CD4-positive, alpha-beta T cell treated with Interferon alpha-2 for 1 hour (primary cell): ENCODE measurements around the gene MED17.
"Not testable (repeated sequence)": the region's sequence is repeated elsewhere in the genome, so short reads cannot be mapped to it uniquely, and the experiment has no call there.

Source experiments
- DNase-seq, 2 donors: peaks; one replicate each; pipeline ENCODE4 v3.0.0-alpha.2; 2020 to 2022

Gene MED17, protein sequence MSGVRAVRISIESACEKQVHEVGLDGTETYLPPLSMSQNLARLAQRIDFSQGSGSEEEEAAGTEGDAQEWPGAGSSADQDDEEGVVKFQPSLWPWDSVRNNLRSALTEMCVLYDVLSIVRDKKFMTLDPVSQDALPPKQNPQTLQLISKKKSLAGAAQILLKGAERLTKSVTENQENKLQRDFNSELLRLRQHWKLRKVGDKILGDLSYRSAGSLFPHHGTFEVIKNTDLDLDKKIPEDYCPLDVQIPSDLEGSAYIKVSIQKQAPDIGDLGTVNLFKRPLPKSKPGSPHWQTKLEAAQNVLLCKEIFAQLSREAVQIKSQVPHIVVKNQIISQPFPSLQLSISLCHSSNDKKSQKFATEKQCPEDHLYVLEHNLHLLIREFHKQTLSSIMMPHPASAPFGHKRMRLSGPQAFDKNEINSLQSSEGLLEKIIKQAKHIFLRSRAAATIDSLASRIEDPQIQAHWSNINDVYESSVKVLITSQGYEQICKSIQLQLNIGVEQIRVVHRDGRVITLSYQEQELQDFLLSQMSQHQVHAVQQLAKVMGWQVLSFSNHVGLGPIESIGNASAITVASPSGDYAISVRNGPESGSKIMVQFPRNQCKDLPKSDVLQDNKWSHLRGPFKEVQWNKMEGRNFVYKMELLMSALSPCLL

DNA sequence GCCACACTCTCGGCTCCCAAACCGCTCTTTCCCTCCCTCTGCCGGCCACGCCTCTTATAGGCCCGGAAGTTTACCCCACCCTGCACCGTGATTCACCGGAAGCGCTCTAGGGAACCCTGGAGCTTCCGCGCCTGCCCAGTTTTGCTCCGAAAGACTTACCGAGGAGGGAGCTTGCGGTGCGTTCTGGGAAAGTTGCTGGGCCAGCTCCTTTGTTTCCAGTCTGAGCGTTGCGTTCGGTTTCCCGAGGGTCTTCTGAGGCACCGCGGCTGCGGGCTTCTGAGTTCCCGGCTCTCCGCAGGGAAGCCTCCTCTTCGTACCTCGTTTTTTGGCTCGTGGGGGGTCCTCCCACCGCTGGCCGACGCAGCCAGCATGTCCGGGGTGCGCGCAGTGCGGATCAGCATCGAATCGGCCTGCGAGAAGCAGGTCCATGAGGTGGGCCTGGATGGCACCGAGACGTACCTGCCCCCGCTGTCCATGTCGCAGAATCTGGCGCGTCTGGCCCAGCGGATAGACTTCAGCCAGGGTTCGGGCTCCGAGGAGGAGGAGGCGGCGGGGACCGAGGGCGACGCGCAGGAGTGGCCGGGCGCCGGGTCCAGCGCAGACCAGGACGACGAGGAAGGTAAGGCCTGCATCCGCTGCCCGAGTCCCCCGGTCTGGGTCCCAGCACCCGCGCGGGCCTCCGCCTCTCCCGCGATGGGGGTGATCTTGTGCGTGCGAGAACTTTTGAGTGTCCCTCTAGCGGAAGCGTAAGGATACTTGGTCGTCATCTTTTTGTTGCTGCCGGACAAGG lies at the start of gene MED17:
TSS of gene MED17 (plus strand) at position 138 of the 790 bp plus-strand sequence. CDS start at position 370, 232 bp downstream.
- DNase-seq = peak; percentile 85 to 88

DNA sequence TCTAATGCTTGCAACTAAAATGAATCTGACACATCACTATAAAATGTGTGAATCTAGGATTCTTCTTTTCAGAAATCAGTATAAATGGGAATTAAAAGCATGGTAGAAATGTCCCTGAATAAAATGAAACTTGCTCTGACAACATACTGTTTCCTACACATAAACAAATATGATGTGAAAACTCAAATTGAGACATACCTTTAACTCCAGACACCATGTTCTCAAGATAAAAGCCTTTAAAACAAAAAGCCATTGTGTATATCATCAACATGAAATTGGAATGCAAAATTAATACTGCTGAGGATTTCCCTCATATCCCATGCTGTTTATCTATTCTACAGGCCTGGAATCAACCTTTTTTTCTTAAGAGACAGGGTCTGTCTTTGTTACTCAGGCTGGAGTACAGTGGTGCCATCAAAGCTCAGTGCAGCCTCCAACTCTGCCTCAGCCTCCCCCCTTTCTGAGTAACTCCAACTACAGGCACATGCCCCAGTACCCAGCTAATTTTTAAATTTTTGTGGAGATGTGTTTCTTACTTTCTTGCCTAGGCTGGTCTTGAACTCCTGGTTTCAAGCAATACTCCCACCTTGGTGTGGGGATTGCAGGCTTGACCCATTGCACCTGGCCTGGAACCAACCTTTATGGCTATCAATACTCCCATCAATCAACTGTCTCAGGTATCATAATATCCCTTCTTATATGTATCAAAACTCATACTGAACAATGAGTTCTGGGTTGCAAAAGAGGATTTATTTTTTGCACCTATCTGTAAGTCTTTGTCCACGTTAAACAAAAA lies 49.5 kb upstream of the MED17 start:
- DNase-seq = no peak

DNA sequence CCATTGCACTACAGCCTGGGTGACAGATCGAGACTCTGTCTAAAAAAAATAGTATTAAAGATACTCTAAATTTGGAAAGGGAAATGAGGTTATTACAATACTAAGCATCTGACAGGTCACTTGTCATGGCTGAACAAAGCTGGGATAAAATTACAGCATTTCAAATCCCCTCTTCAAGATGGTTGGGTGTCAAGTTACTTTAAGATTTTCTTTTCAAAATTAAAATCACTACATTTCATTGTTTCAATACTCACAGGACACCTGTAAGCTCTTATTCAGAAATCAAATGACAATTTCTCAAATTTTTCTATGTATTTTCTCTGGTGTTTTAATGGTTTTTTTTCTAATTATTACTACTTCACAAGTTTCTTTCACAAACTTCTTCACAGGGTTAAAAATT lies 48.5 kb upstream of the MED17 start:
- no peak for DNase-seq

DNA sequence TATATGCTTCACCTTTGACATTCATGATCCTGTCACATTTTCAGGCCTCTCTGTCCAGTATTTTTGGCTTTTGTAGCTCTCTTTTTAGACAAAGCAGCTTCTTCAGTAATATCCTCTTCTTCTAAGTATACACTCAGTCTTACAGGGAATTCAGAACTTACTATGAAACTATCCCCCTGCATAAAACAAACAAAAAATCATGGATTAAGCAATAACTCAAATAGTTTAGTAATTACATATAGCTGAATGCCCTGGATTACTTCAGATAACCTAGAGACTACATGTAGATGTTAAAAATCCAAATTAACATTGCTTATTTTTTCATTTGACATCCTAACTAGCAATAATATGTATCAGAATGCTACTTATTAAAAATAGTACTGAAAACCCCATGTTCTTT lies 48.0 kb upstream of the MED17 start:
- no peak for DNase-seq

DNA sequence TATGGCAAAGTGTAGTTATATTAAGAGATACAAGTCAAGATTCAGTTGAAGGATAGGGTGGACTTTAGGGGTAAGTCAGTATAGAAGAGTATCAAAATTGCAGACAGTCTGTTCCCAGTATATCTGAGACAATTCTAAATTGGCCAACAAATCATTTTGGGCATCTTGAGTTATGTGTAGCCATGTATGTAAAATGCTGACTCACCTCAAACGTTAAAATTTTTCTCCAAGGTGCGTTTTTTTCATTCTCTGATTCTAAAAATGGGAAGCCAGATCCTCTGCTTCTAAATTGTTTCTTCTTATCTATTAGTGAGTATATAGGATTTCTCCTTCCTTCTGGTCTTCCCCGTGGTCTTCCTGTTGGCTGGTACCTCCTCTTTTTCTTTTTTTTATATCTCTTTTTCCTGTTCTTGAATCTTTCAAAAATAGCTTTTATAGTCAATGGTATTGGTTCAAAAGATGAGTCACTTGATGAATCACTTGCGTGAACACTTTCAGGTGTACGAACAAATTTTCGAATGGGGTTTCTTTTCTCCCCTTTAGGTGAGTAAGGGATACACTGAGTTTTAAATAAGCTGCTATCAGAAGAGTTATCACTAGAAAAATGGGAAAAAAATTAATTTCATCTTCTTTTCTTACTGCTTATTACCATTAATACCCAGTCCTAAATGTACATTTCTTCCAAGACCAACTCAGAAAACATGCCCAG lies 46.0 kb upstream of the MED17 start:
- peak in 1 of 2 donors; percentile 29 for DNase-seq

DNA sequence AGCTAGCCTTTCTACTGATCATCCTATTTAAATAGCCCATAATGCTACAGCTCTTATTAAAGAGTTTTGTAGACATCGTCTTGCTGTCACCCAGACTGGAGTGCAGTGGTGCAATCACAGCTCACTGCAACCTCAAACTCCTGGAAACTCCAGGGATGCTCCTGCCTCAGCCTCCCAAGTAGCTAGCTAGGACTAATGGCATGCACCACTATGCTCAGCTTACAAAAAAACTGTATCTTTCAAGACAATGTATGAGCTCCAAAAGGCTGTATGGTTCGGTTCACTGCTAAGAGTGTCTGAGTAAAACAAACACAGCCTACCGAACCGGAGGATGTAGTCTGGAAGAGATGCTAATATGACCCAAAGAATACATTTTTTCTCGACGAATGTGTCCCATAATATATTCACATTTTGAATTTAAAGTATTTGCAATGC lies 45.4 kb upstream of the MED17 start:
- no peak for DNase-seq

DNA sequence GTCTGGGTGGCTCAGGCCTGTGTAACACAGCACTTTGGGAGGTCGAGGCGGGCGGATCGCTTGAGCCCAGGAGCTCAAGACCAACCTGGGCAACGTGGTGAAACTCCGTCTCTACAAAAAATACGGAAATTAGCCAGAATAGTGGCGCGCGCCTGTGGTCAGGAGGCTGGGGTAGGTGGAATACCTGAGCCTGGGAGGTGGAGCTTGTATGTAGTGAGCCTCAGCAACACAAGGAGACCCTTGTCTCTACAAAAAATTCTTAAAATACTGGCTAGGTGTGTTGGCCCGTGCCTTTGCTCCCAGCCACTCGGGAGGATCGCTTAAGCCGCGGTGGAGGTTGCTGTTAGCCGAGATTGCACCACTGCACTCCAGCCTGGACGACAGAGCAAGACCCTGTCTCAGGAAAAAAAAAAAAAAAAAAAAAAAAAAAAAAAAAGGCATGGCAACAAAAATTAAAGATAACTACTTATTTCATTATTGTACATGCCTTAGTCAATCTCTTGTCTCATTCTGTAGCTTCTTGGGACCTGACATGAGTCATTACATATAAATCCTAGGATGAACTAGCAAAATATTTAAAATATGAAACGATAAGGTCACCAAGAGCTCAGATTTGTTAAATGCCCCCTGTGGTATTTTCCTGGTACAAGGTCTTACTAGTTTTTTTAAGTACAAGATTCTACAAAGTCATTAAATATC lies 43.9 kb upstream of the MED17 start:
- peak; percentile 11 to 54 for DNase-seq

DNA sequence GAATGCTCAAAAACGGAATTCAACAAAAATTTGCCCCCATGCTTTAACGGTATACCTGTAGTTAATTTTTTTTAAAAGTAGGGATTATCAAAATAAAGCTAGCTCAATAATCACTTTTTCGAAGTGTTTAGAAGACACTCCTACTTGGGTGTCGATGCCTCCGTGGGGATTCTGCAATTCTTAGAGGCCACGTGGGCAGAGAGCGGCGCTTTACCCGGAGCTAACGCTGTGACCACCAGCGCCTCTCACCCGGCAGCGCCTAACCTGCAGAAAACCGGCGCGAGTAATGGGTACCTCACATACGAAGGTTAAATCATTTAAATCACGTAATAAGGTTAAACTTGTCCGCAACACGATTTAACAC lies 43.4 kb upstream of the MED17 start:
- DNase-seq = peak; percentile 57 to 69

DNA sequence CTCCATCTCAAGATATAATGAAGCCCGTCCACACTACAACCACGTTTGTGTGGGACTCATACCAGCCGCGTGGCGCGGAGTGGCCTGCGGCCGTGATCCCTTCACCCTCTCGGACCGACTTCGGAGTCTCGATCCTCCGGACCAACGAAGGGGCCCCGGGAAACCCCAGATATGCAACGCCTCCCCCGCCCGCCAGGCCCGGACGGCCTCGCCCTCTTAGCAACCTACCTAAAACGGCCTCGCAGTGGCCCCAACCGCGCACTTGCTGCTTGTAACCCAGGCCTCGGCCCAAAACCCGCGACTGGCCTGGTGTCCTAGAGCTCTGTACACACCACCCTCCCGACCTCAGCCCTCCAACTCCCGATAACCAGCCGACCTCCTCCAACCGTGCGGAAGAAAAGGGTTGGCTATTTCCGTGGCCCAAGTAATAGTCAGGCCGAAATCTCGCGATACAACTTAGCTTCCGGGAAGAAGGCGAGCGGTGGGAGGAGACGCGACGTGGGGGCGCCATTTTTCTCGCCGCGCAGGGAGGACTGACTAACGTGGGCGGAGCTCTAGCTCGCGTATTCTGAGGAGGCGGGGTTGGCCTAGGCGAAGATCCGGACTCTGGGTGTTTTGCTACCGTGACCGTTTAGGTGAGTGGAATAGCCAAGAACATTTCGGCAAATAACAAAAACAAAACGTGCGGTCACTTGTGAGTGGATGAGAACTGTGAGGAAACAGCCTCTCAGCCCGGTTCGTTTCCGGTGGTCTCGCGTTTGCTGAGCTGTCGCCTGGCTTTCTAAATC lies 42.8 kb upstream of the MED17 start, which contains the start of the genes C11orf54 and TAF1D:
TSS of gene C11orf54 (plus strand) at position 579 of the 788 bp plus-strand sequence. CDS start 5,722 bp downstream, outside the sequence.
TSS of gene TAF1D (minus strand) at position 402 of the 788 bp plus-strand sequence. CDS start 2,191 bp downstream, outside the sequence.
- peak; percentile 97 to 98 for DNase-seq

DNA sequence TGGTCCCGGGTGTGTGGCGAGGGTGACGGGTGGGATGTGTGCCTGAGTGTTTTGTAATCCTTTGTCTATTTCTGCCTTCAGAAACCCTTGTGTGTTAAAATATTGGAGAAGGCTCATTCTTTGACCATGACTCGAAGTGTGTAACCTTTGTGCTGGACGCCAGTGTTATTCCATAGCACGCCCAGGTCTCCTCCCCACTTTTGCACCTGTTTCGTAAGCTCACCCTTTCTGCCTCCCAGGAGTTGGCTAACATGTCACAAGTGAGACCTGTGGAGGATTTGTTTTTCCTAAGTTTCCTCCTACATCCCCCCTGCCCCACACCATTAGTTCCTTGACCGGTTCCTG lies 42.2 kb upstream of the MED17 start:
- no peak for DNase-seq

DNA sequence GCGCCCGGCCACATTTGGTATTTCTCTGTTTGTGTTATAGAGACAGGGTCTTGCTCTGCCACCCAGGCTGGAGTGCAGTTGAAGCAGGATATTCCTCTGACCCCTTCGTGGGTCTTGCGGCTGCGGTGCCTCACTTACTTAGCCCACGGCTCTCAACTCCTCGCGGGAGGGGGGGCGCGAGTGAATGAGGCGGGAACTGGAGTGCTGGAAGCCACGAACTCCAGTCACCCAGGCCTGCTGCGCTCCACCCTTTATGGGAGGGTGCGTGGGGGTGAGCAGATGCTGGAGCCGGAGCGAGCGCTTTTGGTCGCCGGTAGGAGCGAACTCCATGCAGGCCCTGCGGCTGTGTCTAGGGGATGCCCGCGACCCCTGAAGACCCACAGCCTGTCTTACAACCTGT lies 40.8 kb upstream of the MED17 start:
- no peak for DNase-seq

DNA sequence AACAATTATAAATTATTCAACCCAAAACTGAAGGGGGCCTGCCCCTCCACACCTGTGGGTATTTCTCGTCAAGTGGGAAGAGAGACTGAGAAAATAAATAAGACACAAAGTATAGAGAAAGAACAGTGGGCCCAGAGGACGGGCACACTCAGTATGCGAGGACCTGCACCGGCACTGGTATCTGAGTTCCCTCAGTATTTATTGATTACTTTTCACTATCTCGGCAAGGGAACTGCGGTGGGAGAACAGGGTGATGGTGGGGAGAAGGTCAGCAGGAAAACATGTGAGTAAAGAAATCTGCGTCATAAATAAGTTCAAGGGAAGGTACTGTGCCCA lies 39.4 kb upstream of the MED17 start:
- no peak for DNase-seq

DNA sequence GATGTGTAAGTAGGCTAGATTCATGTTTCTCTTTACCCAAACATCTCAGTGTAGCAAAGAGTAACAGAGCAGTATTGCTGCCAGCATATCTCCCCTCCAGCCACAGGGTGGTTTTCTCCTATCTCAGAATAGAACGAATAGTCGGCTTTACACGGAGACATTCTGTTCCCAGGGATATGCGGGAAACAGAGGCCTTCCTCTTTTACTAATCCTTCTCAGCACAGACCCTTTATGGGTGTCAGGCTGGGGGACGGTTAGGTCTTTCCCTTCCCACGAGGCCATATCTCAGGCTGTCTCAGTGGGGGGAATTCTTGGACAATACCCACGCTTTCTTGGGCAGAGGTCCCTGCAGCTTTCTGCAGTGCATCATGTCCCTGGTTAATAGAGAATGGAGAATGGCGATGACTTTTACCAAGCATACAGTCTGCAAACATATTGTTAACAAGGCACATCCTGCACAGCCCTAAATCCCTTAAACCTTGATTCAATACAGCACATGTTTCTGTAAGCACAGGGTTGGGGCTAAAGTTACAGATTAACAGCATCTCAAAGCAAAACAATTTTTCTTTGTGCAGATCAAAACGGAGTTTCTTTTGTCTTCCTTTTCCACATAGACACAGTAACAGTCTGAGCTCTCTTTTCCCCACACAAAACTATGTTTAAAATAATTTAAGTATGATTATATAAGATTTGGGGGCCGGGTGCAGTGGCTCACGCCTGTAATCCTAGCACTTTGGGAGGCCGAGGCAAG lies 38.9 kb upstream of the MED17 start:
- not testable (repeated sequence) for DNase-seq

DNA sequence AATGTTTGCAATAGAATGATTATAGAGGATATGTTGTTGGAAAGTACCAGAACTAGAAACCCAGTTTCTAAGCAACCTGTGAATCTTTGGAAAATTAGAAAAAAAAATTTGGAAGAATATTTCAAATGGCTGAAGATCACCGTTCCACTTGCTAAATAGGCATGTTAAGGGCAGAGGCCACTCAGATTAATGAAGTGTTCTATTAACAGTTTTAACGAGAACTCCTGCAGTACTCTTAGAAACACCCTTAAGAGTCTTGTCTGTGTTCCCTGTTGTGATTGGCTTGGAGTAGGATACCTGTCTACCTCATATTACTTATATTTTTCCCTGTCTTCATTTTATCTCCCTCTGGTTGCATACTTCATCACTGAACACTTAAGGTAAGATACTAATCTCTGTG lies 38.0 kb upstream of the MED17 start:
- no peak for DNase-seq

DNA sequence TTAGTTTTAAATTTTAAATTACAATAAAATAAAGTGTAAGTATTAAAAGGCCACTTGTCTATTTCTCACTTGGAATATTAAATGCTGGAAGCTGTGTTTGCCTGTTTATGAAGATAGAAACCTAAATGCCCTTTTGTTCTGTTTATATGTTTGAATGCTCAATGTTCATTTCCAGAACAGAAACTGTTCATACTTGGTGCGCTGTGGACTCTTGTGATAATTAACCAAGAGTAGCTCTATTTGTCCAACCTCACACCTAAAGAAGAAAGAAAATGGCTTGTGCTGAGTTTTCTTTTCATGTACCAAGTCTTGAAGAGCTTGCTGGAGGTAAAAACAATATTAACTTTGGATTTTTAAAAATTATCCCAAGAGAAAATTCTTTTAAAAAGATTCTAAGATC lies 37.0 kb upstream of the MED17 start:
- no peak for DNase-seq

DNA sequence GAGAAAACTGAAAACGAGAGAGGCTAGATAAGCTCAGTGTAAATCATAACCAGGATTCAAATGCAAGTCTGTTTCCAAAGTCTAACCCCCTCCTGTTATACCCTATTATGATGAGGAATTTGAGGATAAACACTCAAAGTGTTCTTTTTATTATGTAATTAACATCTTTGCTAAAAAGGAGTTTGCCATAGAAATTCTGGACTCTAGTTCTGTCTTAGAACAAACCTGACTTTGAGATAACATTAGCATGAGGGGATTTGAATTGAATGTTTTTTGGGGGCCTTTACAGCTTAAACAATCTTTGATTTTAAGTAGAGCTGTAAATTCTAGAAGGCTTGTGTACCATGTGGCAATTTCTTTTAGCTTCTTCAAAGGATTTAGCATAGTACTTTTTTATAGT lies 33.1 kb upstream of the MED17 start:
- DNase-seq = no peak

DNA sequence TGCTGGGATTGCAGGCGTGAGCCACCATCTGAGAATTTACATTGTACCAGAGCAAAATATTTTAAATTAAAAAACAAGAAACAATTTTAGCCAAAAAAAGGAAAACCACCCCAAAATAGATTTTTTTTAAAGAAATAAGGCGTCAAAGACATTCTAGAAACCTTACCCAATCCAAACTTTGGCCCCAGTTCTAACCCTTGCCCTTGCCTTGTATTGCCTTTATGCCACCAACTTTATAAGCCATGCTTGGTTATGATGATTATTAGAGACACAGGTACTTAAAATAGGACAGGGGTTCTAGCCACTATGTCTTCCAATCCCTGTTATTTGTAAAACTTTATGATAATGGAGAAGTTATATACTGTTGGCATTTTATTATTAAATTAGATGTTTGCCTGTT lies 30.8 kb upstream of the MED17 start:
- DNase-seq = no peak

DNA sequence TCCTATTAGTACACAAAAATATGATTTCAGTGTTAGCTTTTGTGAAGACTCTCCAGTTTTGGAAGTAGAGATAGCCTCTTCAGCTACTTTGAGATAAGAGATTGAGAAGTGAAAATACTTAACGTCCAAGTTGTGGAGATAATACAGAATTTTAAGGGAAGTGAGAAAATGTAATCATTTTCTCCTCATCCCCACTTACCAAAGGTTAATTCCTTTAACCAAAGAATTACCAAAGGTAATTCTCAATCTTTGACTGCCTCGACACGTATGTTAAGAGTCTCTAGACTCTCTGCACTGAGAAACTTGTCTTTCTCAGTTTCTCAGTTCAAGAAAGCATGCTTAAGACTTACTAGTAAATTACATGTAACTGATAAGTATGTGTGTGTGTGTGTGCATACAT lies 27.3 kb upstream of the MED17 start:
- DNase-seq = no peak

DNA sequence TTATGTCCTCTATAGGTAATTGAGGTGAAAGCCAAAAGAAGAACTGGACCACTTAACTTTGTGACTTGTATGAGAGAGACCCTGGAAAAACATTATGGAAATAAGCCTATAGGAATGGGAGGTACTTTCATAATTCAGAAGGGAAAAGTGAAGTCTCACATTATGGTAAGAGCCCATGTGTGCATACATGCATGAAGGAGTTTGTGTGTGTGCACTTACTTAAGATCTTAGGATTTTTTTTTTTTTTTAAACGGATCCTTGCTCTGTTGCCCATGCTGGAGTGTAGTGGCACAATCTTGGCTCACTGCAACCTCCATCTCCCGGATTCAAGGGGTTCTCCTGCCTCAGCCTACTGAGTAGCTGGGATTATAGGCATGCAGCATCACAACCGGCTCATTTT lies 26.8 kb upstream of the MED17 start:
- no peak for DNase-seq
